ENCODE data around the gene SMC4. TPM values are rescaled to one million over a fixed set of nuclear protein-coding genes. Genes with fewer than 3 reads are reported as not detected.
"Not testable (repeated sequence)": the region's sequence is repeated elsewhere in the genome, so short reads cannot be mapped to it uniquely, and the experiment has no call there.

Gene SMC4
- 131 TPM for polyA plus RNA-seq (2013, experiment 1 of 4)
- 127 TPM for polyA plus RNA-seq (2013, experiment 2 of 4)
- polyA plus RNA-seq (2013, experiment 3 of 4): 132 TPM
- 126 TPM for polyA plus RNA-seq (2013, experiment 4 of 4)

DNA sequence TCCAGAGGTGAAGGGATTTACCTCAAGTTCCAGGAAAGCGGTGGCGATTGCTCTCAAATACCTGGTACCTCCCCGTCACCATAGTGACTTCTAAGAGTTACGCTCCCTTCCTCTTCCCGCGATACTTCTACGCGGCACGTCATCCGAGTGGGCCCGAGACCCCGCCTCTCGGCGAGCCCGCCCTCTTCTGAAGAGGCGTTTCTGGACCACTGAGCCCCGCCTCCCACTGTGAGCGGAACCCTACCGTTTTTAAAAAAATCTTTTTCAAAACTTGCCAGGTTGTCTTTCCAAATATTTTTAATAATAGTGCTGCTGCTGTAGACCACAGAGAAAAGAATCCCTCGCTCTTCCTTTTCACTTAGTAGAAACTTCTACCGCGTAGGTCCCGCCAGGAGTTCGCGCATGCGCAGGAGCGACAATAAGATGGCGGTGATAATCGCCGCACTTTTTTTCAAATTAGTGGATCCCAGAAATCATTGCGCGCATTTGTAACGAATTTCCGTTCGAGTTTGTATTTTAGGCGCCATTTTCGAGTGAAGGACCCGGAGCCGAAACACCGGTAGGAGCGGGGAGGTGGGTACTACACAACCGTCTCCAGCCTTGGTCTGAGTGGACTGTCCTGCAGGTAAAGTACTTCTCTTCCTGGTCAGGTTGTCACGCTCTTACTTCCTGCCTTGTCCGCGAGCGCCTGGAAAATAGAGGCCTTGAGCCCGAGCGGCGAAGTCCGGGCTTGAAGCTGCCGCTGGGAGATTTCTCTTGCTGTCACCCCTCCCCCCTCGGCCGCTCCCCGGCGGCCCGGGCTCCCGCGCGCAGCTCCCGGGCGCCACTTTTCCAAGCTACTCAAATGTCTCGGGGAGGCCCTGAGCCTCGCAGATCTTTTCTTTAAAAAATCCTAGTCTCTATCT lies at the start of gene SMC4, which contains the start of gene IFT80:
Gene SMC4, plus strand, starts transcription at position 526 of the 905 bp plus-strand sequence. CDS start 1,177 bp downstream, outside the sequence.
Gene IFT80, minus strand, starts transcription at position 101 of the 905 bp plus-strand sequence. CDS start 14,625 bp downstream, outside the sequence.
- Histone ChIP-seq H3K27ac (ENCODE audit: insufficient read depth, low read depth, low read length, poor library complexity, severe bottlenecking) (peak within 1 kb of the TSS; percentile 88), H3K36me3 (ENCODE audit: control insufficient read depth, insufficient read depth, low read length) (no peaks in the 10 kb centered on the region), H3K4me3 (ENCODE audit: insufficient read depth, low read depth, low read length) (peak within 1 kb of the TSS; percentile 90), H3K9me3 (ENCODE audit: control insufficient read depth, low read length) (no peaks in the 10 kb centered on the region), H3K27me3 (ENCODE audit: control insufficient read depth, insufficient read depth, low read length, poor library complexity, severe bottlenecking) (no peaks in the 10 kb centered on the region), H3K4me1 (ENCODE audit: control insufficient read depth, insufficient read depth, low read length) (peaks cover 3% of the 10 kb centered on the region)
- 0% methylated on average over 63 of the region's 63 CpGs for WGBS, 2 experiments

DNA sequence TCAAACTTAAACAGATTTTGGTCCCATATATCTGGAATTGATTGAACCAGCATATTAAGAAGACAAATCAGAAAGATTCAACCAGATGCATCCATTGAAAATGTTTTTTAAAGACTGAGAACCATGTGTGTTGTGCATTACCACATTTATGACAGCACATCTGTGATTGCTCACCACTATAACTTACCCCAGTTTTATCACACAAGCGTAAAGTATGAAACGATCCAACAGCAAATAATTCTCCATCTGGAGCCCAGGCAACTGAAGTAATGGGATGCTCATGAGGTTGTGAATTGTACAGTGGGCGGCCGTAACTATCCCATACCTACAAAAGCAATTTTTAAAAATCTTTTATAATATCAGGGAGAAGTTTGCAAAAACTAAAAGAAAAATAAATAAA lies 43.6 kb upstream of the SMC4 start:
- WGBS, 2 experiments: 100% methylated on average over 1 to 2 of the region's 4 CpGs
- peaks cover 6% of the 10 kb centered on the region for H3K36me3 ChIP-seq (ENCODE audit: control insufficient read depth, insufficient read depth, low read length)
- H3K4me1 ChIP-seq (ENCODE audit: control insufficient read depth, insufficient read depth, low read length): no peaks in the 10 kb centered on the region
- no peak overlapping the region for H3K27ac ChIP-seq (ENCODE audit: insufficient read depth, low read depth, low read length, poor library complexity, severe bottlenecking)
- no peak overlapping the region for H3K4me3 ChIP-seq (ENCODE audit: insufficient read depth, low read depth, low read length)
- H3K27me3 ChIP-seq (ENCODE audit: control insufficient read depth, insufficient read depth, low read length, poor library complexity, severe bottlenecking): no peaks in the 10 kb centered on the region
- no peaks in the 10 kb centered on the region for H3K9me3 ChIP-seq (ENCODE audit: control insufficient read depth, low read length)

DNA sequence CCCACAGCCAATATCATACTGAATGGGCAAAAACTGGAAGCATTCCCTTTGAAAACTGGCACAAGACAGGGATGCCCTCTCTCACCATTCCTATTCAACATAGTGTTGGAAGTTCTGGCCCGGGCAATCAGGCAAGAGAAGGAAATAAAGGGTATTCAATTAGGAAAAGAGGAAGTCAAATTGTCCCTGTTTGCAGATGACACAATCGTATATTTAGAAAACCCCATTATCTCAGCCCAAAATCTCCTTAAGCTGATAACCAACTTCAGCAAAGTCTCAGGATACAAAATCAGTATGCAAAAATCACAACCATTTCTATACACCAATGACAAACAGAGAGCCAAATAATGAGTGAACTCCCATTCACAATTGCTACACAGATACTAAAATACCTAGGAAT lies 36.6 kb upstream of the SMC4 start:
- H3K4me1 ChIP-seq (ENCODE audit: control insufficient read depth, insufficient read depth, low read length); H3K27me3 ChIP-seq (ENCODE audit: control insufficient read depth, insufficient read depth, low read length, poor library complexity, severe bottlenecking); H3K4me3 ChIP-seq (ENCODE audit: insufficient read depth, low read depth, low read length); H3K9me3 ChIP-seq (ENCODE audit: control insufficient read depth, low read length); H3K27ac ChIP-seq (ENCODE audit: insufficient read depth, low read depth, low read length, poor library complexity, severe bottlenecking); H3K36me3 ChIP-seq (ENCODE audit: control insufficient read depth, insufficient read depth, low read length): not testable (repeated sequence)
- 90 to 93% methylated on average over 1 of the region's 2 CpGs for WGBS, 2 experiments

DNA sequence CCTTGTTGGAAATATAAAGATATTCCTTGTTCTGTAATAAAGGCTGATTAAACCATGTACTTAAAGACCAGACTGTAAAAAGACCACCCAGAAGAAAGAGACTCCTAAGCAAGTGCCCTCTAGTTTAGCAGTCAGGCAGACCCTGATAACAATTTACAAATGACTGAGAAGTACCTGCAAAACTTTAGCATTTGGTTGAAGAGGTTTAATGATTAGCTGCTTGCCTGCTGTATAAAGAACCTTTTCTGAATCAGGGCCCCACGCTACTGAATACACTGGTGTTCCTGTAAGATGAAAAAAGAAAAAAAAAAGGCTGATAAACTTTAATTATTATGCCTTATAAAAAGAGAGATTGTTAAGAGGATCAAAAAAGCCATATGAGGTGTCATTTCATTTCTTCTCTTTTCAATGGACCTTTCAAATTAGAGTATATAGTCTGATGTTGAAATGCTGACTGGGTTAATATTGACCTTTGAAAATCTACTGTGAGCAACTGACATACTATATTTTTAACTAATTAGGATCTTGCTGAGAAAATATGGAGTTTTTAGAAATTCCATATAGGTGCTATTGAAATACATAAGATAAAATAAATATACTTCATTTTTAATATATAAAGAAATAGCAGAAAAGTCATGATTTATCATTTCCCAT lies 33.5 kb upstream of the SMC4 start:
- no peaks in the 10 kb centered on the region for H3K4me1 ChIP-seq (ENCODE audit: control insufficient read depth, insufficient read depth, low read length)
- no peaks in the 10 kb centered on the region for H3K36me3 ChIP-seq (ENCODE audit: control insufficient read depth, insufficient read depth, low read length)
- no peak overlapping the region for H3K27ac ChIP-seq (ENCODE audit: insufficient read depth, low read depth, low read length, poor library complexity, severe bottlenecking)
- no peak overlapping the region for H3K4me3 ChIP-seq (ENCODE audit: insufficient read depth, low read depth, low read length)
- no peaks in the 10 kb centered on the region for H3K9me3 ChIP-seq (ENCODE audit: control insufficient read depth, low read length)
- 93 to 100% methylated on average over 1 of the region's 1 CpG for WGBS, 2 experiments
- H3K27me3 ChIP-seq (ENCODE audit: control insufficient read depth, insufficient read depth, low read length, poor library complexity, severe bottlenecking): no peaks in the 10 kb centered on the region

DNA sequence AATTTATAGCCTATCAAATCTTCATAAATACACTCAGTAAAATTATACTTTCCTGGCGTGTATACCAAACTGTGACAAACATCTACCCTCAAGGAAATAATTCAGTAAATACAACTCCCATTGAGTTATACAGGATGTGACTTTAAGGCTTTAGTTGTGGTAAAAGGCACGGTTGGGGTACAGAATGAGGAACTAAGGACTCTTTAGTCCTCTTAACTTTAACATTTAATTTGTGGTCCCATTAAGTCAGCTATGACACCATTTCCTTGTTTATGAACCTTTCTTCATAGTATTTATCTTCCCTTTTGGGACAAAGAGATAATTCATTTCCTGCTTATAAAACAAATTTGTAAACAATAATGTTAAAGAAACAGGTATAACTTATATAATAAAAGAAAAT lies 30.6 kb upstream of the SMC4 start:
- H3K27ac ChIP-seq (ENCODE audit: insufficient read depth, low read depth, low read length, poor library complexity, severe bottlenecking): no peak overlapping the region
- no peaks in the 10 kb centered on the region for H3K27me3 ChIP-seq (ENCODE audit: control insufficient read depth, insufficient read depth, low read length, poor library complexity, severe bottlenecking)
- WGBS, 2 experiments: 100% methylated on average over 2 of the region's 2 CpGs; no CpG with 5 or more reads in 1 of the 2 experiments
- no peak overlapping the region for H3K4me3 ChIP-seq (ENCODE audit: insufficient read depth, low read depth, low read length)
- no peaks in the 10 kb centered on the region for H3K4me1 ChIP-seq (ENCODE audit: control insufficient read depth, insufficient read depth, low read length)
- no peaks in the 10 kb centered on the region for H3K9me3 ChIP-seq (ENCODE audit: control insufficient read depth, low read length)
- peaks cover 3% of the 10 kb centered on the region for H3K36me3 ChIP-seq (ENCODE audit: control insufficient read depth, insufficient read depth, low read length)

DNA sequence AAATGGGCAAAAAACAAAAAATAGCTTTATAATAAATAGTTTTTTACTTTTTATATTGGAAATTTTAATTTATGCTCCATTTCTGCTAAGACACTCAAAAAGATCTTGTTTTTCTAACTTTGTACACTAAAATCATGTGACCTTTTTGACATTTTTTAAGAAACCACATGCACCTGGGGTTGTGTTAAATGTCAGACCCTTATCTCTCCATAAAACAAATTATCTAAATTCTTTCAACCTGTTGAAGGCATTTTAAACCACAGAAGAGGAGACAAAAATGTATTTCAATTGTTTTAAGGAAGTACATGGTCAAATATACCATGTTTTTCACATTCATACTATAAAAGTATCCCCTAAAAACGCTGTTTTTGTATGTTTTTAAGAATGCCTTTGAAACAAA lies 29.7 kb upstream of the SMC4 start:
- no peaks in the 10 kb centered on the region for H3K4me1 ChIP-seq (ENCODE audit: control insufficient read depth, insufficient read depth, low read length)
- no peak overlapping the region for H3K4me3 ChIP-seq (ENCODE audit: insufficient read depth, low read depth, low read length)
- peaks cover 8% of the 10 kb centered on the region for H3K36me3 ChIP-seq (ENCODE audit: control insufficient read depth, insufficient read depth, low read length)
- no peaks in the 10 kb centered on the region for H3K9me3 ChIP-seq (ENCODE audit: control insufficient read depth, low read length)
- WGBS, 2 experiments: 67 to 83% methylated on average over 1 of the region's 1 CpG
- no peak overlapping the region for H3K27ac ChIP-seq (ENCODE audit: insufficient read depth, low read depth, low read length, poor library complexity, severe bottlenecking)
- H3K27me3 ChIP-seq (ENCODE audit: control insufficient read depth, insufficient read depth, low read length, poor library complexity, severe bottlenecking): no peaks in the 10 kb centered on the region

DNA sequence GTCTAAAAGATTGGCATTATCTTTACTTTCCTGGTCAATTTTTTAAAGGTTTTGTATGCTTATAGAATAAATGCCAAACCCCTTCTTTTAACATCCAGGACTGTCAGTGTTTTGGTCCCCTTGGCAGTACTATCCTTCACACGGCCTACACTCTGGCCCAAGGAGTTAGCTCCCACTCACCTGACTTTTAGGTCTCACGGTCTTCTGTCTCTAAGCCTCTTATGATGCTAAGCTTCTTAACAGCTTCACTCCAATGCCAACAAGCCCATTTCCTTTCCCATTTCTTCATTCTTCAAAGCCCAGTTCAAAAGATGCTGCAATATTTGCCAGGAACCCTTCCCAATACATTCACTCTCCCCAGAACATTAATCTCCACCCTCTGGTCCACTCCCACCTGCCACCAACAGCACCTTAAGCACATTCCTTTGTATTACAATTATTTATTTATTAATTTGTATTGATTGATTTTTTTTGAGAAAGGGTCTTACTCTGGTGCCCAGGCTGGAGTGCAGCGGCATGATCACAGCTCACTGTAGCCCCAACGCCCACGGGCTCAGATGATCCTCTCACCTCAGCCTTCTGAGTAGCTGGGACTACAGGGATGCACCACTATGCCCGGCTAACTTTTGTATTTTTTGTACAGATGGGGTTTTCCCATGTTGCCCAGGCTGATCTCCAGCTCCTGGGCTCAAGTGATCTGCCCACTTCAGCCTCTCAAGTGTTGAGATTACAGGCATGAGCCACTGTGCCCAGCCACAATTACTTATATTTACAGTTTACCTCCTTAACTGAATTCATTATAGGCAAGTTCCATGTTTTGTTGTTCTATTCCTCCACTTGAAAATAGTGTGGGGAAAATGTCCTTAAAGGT lies 28.2 kb upstream of the SMC4 start:
- 86 to 93% methylated on average over 6 of the region's 6 CpGs for WGBS, 2 experiments
- Histone ChIP-seq H3K9me3 (ENCODE audit: control insufficient read depth, low read length) (no peaks in the 10 kb centered on the region), H3K4me3 (ENCODE audit: insufficient read depth, low read depth, low read length) (no peak overlapping the region), H3K36me3 (ENCODE audit: control insufficient read depth, insufficient read depth, low read length) (peaks cover 12% of the 10 kb centered on the region), H3K27ac (ENCODE audit: insufficient read depth, low read depth, low read length, poor library complexity, severe bottlenecking) (no peak overlapping the region), H3K4me1 (ENCODE audit: control insufficient read depth, insufficient read depth, low read length) (no peaks in the 10 kb centered on the region), H3K27me3 (ENCODE audit: control insufficient read depth, insufficient read depth, low read length, poor library complexity, severe bottlenecking) (no peaks in the 10 kb centered on the region)

DNA sequence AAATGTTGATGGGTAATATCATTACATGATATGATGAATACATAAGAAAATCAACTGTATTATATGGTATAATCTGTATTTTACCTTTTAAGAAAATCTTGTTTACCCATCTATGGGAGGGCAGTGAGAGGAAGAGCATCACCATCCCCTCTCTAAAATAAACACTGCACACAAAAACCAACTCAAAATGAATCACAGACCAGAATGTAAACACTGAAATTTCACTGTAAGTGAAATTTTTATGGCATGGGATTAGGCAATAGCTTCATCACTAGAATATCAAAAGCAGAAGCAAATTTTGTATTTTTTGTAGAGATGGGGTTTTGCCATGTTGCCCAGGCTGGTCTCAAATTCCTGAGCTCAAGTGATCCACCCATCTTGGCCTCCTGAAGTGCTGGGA lies 26.7 kb upstream of the SMC4 start:
- Histone ChIP-seq H3K27ac (ENCODE audit: insufficient read depth, low read depth, low read length, poor library complexity, severe bottlenecking) (no peak overlapping the region), H3K9me3 (ENCODE audit: control insufficient read depth, low read length) (no peaks in the 10 kb centered on the region), H3K4me1 (ENCODE audit: control insufficient read depth, insufficient read depth, low read length) (no peaks in the 10 kb centered on the region), H3K4me3 (ENCODE audit: insufficient read depth, low read depth, low read length) (no peak overlapping the region), H3K27me3 (ENCODE audit: control insufficient read depth, insufficient read depth, low read length, poor library complexity, severe bottlenecking) (no peaks in the 10 kb centered on the region), H3K36me3 (ENCODE audit: control insufficient read depth, insufficient read depth, low read length) (peaks cover 12% of the 10 kb centered on the region)

DNA sequence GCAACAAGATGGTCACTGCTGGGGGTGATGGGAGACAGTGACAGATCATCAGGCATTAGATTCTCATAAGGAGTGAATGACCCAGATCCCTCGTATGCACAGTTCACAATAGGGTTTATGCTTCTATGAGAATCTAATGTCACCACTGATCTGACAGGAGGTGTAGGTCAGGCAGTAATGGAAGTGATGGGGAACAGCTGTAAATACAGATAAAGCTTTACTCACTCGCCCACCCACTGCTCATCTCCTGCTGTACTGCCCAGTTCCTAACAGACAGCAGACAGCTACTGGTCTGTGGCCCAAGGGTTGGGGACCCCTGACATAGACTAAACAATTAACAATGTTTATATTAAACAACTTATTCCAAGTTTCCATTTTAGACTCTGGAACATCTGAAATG lies 25.8 kb upstream of the SMC4 start:
- Histone ChIP-seq H3K4me1 (ENCODE audit: control insufficient read depth, insufficient read depth, low read length) (no peaks in the 10 kb centered on the region), H3K27me3 (ENCODE audit: control insufficient read depth, insufficient read depth, low read length, poor library complexity, severe bottlenecking) (no peaks in the 10 kb centered on the region), H3K9me3 (ENCODE audit: control insufficient read depth, low read length) (no peaks in the 10 kb centered on the region), H3K27ac (ENCODE audit: insufficient read depth, low read depth, low read length, poor library complexity, severe bottlenecking) (no peak overlapping the region), H3K4me3 (ENCODE audit: insufficient read depth, low read depth, low read length) (no peak overlapping the region), H3K36me3 (ENCODE audit: control insufficient read depth, insufficient read depth, low read length) (peaks cover 12% of the 10 kb centered on the region)
- WGBS, 2 experiments: 94 to 96% methylated on average over 2 of the region's 2 CpGs

Measured in ectodermal cell (in vitro differentiated cells).